ENCODE results near the gene TMEM266.

Gene TMEM266

DNA sequence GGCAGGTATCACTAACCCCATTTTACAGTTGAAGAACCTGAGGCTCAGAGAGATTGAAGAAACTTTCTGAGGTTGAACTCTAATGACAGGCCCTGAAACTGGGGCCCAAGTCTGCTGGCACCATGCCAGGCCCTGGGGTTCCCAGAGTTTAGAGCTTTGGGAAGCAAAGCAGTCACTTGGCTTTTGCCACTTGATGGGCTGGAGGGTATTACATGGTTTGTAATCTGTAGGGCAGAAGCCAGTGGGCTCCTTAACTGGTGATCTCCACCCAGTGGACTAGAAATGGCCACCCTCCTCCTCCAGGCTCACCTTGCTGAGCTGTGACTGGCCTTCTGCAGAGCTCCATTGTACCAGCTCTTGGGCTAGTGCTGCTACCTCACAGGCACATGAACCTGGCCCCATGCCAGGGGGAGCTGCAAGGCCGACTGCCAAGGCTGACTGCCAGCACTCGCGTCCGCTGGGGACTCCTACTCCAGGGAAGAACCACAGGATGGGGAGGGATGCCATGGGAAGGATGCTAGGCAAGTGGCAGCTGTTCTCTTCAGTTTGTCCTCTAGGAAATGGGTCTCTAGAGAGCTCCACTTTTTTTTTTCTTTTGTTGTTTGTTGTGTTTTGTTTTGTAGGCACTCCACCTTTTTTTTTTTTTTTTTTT lies 146.7 kb downstream of the TMEM266 start:
- no peak for DNase-seq

GRCh38 chr15:76208084-76208785 lies 148.4 kb downstream of the TMEM266 start:
- no peak for DNase-seq

DNA sequence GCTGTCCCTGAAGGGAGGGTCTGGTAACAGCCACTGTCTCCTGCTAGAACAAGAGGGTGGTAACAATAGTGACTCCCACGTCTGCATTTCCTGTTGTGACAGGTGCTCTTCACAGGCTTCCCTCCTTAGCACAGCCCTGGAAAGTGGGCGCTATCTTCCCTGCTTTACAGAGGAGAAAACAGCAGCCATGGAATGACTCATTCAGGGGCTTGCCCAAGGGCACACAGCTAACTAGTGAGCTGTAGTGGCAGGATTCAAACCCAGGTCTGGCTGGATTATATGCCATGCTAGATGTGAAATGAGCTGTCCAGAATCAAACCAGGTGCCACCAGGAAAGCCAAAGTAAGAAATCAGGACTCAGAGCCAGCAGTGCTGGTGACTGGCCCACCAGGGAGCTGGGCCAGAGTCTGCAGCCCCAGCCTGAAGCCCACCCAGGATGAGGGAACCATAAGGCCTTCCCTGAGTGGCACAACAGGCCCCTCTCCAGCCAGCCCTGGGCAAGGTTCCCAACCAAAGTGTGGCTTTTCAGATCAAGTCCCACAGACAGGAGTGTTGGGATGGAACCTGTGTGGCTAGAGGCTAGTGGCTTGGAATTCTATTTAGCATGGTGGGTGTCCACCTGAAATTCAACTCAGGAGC lies 149.1 kb downstream of the TMEM266 start:
- DNase-seq, result no peak

DNA sequence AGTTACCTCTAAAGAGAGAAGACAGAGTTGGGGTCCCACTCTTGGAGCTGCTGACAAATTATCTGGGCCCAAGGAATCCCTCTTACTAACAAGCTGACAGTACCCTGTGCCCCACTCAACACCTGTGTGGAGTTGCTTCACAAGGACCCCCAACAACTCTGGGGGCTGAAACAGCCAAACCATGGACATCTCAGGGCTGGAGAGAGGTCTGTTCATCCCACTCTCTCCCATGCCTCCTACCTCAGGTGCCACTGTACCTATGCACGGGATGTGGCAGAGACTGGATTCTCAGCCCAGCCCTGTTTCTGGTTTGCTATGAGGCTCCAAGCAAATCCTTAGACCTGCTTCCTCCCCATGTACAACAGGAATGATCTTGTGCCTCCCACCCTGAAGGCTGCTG lies 149.7 kb downstream of the TMEM266 start:
- DNase-seq, result no peak

- no peak for DNase-seq
Observed at GRCh38 chr15:76209942-76210341, 150.2 kb downstream of the TMEM266 start.

DNA sequence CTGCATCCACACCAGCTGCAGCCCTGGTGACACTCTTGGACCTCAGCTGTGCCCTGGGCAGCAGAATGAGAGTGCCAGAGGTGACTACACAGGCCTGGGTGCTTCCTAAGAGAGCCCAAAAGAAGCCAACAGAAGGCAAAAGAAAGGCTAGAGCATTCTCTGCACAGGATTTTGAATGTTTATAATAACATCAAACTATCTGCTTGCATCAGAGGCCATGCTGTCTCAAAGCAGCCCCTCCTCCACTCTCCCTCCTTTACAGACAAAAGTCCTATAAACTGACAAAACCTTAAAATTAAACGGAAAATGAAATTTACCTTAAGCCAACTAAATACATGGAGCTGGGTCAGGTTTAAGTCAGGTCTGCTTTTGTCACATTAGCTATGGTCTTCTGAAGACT lies 155.8 kb downstream of the TMEM266 start:
- DNase-seq, result no peak

- DNase-seq, result no peak
Observed at GRCh38 chr15:76217029-76217881, 157.5 kb downstream of the TMEM266 start.

DNA sequence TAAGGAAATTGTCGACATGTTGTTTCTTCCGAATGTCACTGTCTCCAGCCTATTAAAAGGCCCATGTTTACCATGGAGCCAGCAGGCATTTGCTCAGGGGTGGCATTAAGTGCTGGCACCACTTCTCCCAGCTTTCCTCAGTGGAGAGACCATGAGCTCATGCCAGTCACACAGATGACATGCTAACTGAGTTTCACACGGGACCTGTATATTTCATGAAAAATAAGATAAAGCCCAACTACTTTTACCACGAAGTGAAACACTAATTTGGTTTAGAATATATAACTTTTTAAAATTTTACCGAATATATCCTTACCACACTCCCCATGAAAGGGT lies 158.1 kb downstream of the TMEM266 start:
- no peak for DNase-seq

DNA sequence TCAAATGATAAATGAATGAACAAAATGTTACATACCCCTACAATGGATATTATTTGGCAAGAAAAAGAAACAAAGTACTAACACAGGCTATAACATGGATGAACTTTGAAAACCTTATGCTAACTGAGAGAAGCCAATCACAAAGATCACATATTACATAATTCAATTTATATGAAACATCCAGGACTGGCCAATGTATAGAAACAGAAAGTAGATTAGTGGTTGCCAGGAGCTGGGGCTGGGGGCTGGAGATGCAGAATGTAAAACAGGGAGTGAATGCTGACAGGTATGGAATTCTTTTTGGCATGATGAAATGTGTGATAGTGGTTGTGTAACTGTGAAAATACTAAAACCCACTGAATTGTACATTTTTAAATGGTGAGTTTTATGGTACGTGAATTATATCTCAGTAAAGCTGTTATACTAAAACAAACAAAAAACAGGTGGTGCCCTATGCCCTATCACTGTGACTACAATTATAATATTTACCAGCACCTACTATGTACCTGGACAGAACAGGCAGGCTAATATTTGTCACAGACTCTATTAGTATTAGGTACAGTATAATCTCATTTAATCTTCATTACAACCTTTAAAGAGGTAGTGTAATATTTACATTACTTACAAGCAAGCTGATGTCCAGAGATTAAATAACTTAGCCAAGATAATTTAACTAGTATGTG lies 161.4 kb downstream of the TMEM266 start:
- DNase-seq, result no peak

GRCh38 chr15:76222159-76222558 lies 162.4 kb downstream of the TMEM266 start:
- DNase-seq, result no peak

GRCh38 chr15:76223521-76223920 lies 163.7 kb downstream of the TMEM266 start:
- no peak for DNase-seq

DNA sequence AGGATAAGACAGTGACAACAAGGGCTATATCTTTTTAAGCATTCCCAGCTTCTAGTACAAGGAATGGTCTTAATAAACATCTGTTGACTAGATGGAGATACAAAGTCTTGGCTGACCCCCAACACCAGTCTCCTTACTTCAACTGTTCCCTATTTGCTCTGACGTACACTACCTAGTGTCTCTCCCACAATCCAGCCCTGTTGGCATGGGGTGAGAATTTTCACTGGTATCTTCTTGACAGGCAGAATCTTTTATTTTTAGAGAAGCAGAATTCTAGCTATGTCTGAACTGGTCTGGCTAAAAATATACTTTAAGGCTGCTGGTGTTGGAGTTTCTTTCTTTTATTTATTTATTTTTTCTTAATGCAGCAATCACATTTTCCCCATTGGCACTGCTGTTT lies 169.5 kb downstream of the TMEM266 start:
- DNase-seq, result no peak

GRCh38 chr15:76233921-76234320 lies 174.1 kb downstream of the TMEM266 start:
- no peak for DNase-seq

- no peak for DNase-seq
Observed at GRCh38 chr15:76234337-76234889, 174.6 kb downstream of the TMEM266 start.

- no peak for DNase-seq
Observed at GRCh38 chr15:76235186-76235826, 175.5 kb downstream of the TMEM266 start.

DNA sequence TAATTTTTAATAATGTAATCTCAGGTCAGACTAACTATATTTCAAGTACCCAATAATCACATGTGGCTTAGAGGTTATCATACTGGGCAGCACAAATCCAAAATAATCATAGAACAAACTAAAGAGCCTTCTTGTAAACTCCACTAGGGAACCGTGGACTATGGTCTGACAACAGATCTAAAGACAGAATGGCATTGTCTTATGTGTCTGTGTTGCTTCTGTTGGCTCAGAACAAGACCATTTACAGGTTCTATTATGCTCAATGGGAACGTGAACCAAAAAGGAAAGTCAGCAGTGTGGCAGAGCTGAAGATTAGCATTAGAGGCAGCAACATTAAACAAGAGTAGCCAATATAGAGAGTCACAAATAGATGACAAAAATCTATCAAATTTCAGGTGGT lies 176.6 kb downstream of the TMEM266 start:
- no peak for DNase-seq

GRCh38 chr15:76239786-76240185 lies 180.0 kb downstream of the TMEM266 start:
- no peak for DNase-seq

GRCh38 chr15:76245072-76245610 lies 185.4 kb downstream of the TMEM266 start:
- DNase-seq, result no peak

- no peak for DNase-seq
Observed at GRCh38 chr15:76251717-76252116, 191.9 kb downstream of the TMEM266 start.

DNA sequence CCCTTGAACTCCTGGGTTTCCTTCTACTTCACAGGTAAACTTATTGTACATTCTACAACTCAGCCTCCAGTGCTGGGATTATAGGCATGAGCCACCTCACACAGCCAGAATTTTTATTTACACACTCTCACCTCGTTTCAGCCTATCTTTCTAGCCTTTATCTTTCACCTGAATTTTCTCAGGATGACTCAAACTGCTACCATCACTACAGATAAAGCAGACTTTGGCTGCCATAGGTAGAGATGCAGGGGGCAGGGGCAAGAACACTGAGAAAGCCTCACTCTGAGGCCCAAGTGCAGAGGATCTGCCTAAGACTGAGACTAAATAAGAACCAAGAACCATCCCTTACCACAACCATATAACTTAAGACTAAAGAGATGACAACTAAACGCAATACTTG lies 192.5 kb downstream of the TMEM266 start:
- no peak for DNase-seq

GRCh38 chr15:76253691-76254473 lies 194.1 kb downstream of the TMEM266 start:
- DNase-seq, result no peak
